ENCODE results near the gene SEMA5A.

The SEMA5A gene

GRCh38 chr5:9090381-9091026, 455.4 kb downstream of the SEMA5A start:
- no peak for DNase-seq

- no peak for DNase-seq
These were observed 456.0 kb downstream of the SEMA5A start for GRCh38 chr5:9089893-9090292.

- DNase-seq = no peak
These were observed 462.9 kb downstream of the SEMA5A start for GRCh38 chr5:9082996-9083395.

- DNase-seq = no peak
These were observed 473.2 kb downstream of the SEMA5A start for GRCh38 chr5:9072701-9073100.

- no peak for DNase-seq
These were observed 474.4 kb downstream of the SEMA5A start for GRCh38 chr5:9071524-9071923.

GRCh38 chr5:9071074-9071473, 474.8 kb downstream of the SEMA5A start:
- no peak for DNase-seq

GRCh38 chr5:9069650-9070049, 476.2 kb downstream of the SEMA5A start:
- no peak for DNase-seq

GRCh38 chr5:9067154-9067553, 478.7 kb downstream of the SEMA5A start:
- no peak for DNase-seq

- DNase-seq = no peak
These were observed 479.5 kb downstream of the SEMA5A start for GRCh38 chr5:9066349-9066748.

- DNase-seq = no peak
These were observed 482.1 kb downstream of the SEMA5A start for GRCh38 chr5:9063615-9064245.

- DNase-seq = no peak
These were observed 483.0 kb downstream of the SEMA5A start for GRCh38 chr5:9062873-9063272.

- DNase-seq = no peak
These were observed 485.8 kb downstream of the SEMA5A start for GRCh38 chr5:9059920-9060691.

- no peak for DNase-seq
These were observed 487.2 kb downstream of the SEMA5A start for GRCh38 chr5:9058666-9059065.

- no peak for DNase-seq
These were observed 487.7 kb downstream of the SEMA5A start for GRCh38 chr5:9058161-9058560.

GRCh38 chr5:9057406-9058000, 488.4 kb downstream of the SEMA5A start:
- no peak for DNase-seq

GRCh38 chr5:9056046-9056445, 489.8 kb downstream of the SEMA5A start:
- DNase-seq = no peak

GRCh38 chr5:9054821-9055589, 490.9 kb downstream of the SEMA5A start:
- DNase-seq = no peak

- DNase-seq = no peak
These were observed 491.6 kb downstream of the SEMA5A start for GRCh38 chr5:9054322-9054721.

GRCh38 chr5:9052421-9052820, 493.5 kb downstream of the SEMA5A start:
- DNase-seq = no peak

GRCh38 chr5:9051779-9052178, 494.1 kb downstream of the SEMA5A start:
- no peak for DNase-seq

- DNase-seq = no peak
These were observed 497.9 kb downstream of the SEMA5A start for GRCh38 chr5:9047932-9048331.

GRCh38 chr5:9046756-9047481, 499.0 kb downstream of the SEMA5A start:
- DNase-seq = no peak

Data from activated naive CD4-positive, alpha-beta T cell (primary cell).